VCaP (cell line): ENCODE results near the gene JMJD1C.

Experiments used
- H3K27ac ChIP-seq: fragments of 450-650 bp; 2 replicates; pipeline ENCODE4 v1.5.1; 2017
- TF ChIP-seq, protein P1 (sequence below): fragments of 450-650 bp; conservative IDR thresholded peaks from 2 replicates; pipeline ENCODE4 v1.5.1; 2017; ENCODE audit warnings: mild to moderate bottlenecking, moderate library complexity

JMJD1C gene

DNA sequence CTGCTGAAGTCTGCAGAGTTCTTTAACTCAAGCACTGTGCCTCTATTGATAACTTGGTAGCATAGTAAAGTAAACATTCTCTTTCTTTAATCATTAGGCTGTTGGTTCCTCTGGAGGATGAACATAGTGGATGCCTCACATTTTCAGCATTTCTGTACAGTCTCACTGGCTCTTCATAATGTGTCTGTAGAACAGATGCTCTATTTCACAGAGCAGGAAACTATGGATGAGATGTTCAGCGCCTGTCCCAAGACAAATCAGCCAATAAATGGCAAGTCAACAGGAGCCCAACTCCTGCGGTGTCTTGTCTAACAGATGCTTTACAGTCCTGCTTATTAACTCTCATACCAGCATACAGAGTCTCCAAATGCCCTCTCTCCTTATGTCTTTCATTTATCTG, 296.2 kb downstream of the JMJD1C start:
- TF ChIP-seq, protein P1, sequence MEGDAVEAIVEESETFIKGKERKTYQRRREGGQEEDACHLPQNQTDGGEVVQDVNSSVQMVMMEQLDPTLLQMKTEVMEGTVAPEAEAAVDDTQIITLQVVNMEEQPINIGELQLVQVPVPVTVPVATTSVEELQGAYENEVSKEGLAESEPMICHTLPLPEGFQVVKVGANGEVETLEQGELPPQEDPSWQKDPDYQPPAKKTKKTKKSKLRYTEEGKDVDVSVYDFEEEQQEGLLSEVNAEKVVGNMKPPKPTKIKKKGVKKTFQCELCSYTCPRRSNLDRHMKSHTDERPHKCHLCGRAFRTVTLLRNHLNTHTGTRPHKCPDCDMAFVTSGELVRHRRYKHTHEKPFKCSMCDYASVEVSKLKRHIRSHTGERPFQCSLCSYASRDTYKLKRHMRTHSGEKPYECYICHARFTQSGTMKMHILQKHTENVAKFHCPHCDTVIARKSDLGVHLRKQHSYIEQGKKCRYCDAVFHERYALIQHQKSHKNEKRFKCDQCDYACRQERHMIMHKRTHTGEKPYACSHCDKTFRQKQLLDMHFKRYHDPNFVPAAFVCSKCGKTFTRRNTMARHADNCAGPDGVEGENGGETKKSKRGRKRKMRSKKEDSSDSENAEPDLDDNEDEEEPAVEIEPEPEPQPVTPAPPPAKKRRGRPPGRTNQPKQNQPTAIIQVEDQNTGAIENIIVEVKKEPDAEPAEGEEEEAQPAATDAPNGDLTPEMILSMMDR, result no peak
- H3K27ac ChIP-seq, result no peak overlapping the region; the same call in 1 of the 2 replicates

DNA sequence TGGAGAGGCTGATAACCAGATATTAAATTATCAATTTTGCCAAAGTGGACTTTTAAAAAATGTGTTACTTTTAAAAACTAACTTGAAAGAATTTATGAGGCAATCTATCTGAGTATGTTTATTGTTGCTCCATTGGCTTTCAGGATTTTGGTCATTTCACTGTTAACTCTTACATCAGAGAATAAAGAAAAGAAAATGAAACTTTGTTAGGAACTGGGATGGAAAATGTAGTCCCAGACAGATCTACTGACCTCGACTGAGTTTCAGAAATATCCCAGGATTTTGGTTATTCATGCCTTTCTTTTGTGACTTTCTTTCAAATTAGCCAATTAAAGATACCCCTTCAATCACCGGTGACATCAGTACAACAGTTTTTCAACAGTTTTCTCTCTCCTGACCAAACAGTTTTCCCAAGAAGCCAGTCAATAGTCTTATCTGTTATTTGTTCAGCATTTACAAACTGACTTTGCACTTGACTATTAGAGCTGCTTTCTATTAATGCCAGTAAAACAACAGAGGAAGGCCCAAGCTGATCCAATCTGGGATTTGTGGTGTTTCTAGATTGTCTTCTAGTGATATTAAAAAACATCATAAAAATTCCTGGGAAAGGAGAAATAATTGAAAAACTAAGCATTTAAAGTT, 296.8 kb downstream of the JMJD1C start:
- TF ChIP-seq, protein P1, result no peak
- peak overlapping the region; percentile 24; the same call in 1 of the 2 replicates for H3K27ac ChIP-seq

DNA sequence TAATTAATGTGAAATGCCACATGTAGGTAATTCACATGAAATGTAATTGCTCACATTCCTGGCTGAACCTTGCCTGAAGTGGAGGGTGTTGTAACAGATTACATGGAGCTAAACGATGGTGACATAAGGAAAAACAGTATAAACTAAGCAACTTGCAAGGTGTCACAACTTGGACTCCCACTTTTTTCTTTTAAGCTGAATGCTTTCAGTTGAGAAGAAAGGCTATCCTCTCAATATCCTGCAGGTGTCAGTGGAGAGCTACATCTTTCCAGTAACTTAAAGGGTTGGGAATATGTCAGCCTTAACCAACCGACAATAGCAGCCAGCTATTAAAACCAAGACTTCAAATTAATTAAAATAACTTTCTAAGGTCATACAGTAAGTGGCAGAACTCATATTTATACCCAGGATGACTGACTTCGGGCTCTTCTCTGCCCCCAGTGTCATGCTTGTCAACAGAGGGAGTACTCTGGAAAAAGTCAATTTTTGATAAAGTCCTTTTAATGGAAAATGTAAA, 299.0 kb downstream of the JMJD1C start:
- H3K27ac ChIP-seq, result no peak overlapping the region
- TF ChIP-seq, protein P1, result peak; percentile 86

DNA sequence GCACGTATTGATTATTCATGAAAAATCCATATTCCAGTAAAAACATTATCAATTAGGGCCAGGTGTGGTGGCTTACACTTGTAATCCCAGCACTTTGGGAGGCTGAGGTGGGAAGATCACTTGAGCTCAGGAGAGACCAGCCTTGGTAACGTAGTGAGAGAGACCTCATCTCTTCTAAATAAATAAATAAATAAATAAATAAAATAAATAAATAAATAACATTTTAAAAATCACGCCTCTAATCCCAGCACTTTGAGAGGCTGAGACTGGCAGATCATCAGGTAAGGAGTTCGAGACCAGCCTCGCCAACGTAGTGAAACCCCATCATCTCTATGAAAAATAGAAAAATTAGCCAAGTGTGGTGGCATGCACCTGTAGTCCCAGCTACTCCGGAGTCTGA, 300.5 kb downstream of the JMJD1C start:
- TF ChIP-seq, protein P1, result no peak

DNA sequence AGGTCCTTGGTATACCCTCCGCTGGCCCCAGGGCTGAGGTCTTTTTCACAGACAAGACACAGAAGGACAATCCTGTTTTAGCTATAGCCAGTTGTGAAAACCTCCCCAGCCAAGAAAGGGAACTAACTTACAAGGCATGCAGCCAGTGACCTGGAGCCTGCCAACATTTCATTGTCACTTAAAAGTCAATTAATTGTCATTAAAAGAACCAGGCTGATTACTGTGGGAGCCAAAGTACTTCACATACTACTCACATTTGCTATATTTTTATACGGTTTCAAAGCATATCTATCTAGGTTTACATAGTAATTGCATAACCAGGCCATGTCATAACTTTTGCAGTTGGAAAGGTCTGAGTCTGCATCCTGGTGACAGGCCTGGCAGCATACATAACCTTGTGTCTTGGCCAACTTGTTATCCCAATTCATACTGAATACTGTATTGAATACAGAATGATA, 301.6 kb downstream of the JMJD1C start:
- TF ChIP-seq, protein P1, result no peak
- no peak overlapping the region for H3K27ac ChIP-seq

More for the DNA sequence above, 300.5 kb downstream of the JMJD1C start:
- H3K27ac ChIP-seq, result no peak overlapping the region

DNA sequence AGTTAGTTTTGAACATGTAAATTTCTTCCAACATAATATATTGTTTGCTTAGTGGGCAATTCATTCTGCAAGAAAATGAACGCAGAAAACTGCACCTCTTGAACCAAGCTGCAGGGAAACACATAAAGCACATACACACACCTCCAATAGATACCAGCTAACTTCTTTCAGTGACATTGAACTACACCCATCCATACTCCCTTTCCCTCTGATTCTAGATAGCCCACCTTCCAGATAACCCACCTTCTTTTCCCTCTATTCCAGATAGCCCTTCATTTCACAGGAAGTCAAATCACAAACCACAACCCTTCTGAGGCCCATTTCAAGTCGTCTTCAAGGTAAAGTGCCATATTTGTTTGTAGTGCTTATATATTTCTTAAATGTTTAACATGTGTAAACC, 304.2 kb downstream of the JMJD1C start:
- no peak overlapping the region for H3K27ac ChIP-seq
- TF ChIP-seq, protein P1, result no peak

DNA sequence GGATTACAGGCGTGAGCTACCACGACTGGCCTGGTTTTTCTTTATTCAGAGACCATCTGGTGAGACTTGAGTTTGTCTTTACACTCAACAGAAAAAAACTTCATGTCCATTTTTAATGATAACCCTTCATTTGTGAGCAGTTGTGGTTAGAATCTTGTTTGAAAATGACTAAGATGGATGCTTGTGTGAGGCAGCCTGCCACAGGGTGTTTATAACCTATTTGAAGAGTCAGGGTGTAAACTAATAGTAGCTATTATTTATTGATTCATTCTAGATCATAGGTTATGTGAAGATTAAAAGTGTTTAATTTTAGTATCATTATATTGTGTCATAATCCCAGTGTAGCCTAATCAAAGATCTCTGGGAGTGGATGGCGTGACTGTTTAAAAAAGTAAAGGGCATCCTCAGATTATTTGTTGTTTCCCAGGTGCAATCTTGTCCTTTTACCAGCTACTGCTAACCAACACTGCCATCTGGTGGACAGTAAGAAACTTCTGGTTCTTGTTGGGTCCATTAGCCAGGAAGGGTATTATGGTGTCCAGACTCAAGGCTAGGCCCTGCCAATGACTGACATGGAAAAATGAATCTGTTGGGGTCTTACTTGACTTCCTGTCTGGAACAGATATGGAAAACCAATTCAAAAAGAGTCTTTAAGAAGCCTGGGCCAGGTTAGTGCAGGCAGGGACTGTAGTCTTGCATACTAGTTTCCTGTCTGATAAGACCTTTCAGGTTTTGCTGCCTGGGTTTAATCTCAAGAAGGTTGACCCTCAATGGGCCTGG, 307.7 kb downstream of the JMJD1C start:
- TF ChIP-seq, protein P1, result peak; percentile 85
- no peak overlapping the region for H3K27ac ChIP-seq
